Right lobe of liver (tissue), 5 donors: Measurements from ENCODE around the gene MYLK. TPM values are rescaled to one million over a fixed set of nuclear protein-coding genes. Genes with fewer than 3 reads are reported as not detected.

Source experiments
- small RNA-seq, 2 experiments: library from RNA; depleted of rRNA; stranded (forward); fragments of <200 nt; gene quantifications; one replicate each; pipeline ENCODE3, GENCODE V24; 2016
- total RNA-seq, 6 experiments: library from RNA; depleted of rRNA in 2 of 6; stranded (reverse); fragments of >200 nt in 2 of 6; fragmentation: NEBNext Ultra II Directional in 3 of 6; extraction: Animal tissue kit (Norgen Biotek cat#: 25700) in 3 of 6; gene quantifications; one replicate each; pipeline versions ENCODE4 v1.1.0 to v1.2.4, GENCODE V29; 2016 to 2023
- donor health status: DM: no; HTN: no; CAD: no.
- donor health status: DM: no; HTN: no; CAD: no.
- donor health status: DM: no; HTN: yes; CAD: no.
- donor health status: DM: no; HTN: yes; CAD: no.

MYLK gene
- total RNA-seq, 6 experiments from 2014 or later = 61.1 to 146 (median 97.8) TPM

Small RNAs within 50 kb of the gene (small RNA-seq; reads per million reads assigned to genes)
- gene RF00392 = 0 reads per million in 2 experiments

Other genes starting within 250 kb of the MYLK start
- 10 to 100 TPM; 10.4 to 15.6 (median 11.7) TPM for gene CCDC14, start 76.9 kb upstream of the MYLK start, total RNA-seq
- not detected for gene ROPN1, start 107.8 kb upstream of the MYLK start, total RNA-seq
- 10 to 100 TPM; 15.4 to 27.4 (median 22.1) TPM for gene KALRN, start 149.0 kb upstream of the MYLK start, total RNA-seq